H1 (cell line): ENCODE data around the gene MMAB. TPM values are rescaled to one million over a fixed set of nuclear protein-coding genes. Genes with fewer than 3 reads are reported as not detected.

Experiments
- CTCF ChIA-PET: fragments of 300-600 bp; sonication (Branson Sonifier 250); formaldehyde crosslinking; loops from one replicate; lab custom pipeline; 2021; ENCODE audit not compliant: partially characterized antibody; lab: Charles Lee
- POLR2A ChIA-PET: fragments of 300-600 bp; sonication (Branson Sonifier 250); formaldehyde crosslinking; loops from one replicate; lab custom pipeline; 2021; ENCODE audit warnings: inconsistent platforms; ENCODE audit not compliant: partially characterized antibody; lab: Charles Lee
- DNase-seq, 2 experiments: peaks; one replicate each; pipeline versions ENCODE4 v3.0.0 to v3.0.0-alpha.2; 2010 to 2022; ENCODE audit warnings: low spot score in 2 of 2, low read depth in 1 of 2, mixed read lengths in 1 of 2
- FAIRE-seq: peaks from 2 replicates; lab custom pipeline; 2011; peaks lifted over from hg19 to GRCh38; lab: Jason Lieb, UNC
- H2AFZ ChIP-seq: 2 replicates; pipeline ENCODE4 v1.8.1; 2012; ENCODE audit warnings: low read length, inconsistent platforms
- H2AK5ac ChIP-seq: 2 replicates; pipeline ENCODE4 v1.6.1; 2013; ENCODE audit warnings: low read depth, low read length
- H2BK120ac ChIP-seq: replicated peaks from 2 replicates; pipeline ENCODE3; 2013; ENCODE audit warnings: low read depth, low read length, inconsistent platforms
- H2BK12ac ChIP-seq: 2 replicates; pipeline ENCODE4 v1.6.1; 2013; ENCODE audit warnings: low read depth, low read length
- H2BK15ac ChIP-seq: 2 replicates; pipeline ENCODE4 v1.6.1; 2013; ENCODE audit warnings: low read length
- H2BK20ac ChIP-seq: 2 replicates; pipeline ENCODE4 v1.6.1; 2013; ENCODE audit warnings: low read length
- H2BK5ac ChIP-seq: 2 replicates; pipeline ENCODE4 v1.6.1; 2013; ENCODE audit warnings: low read depth, low read length
- H3K14ac ChIP-seq: 2 replicates; pipeline ENCODE4 v1.6.1; 2013; ENCODE audit warnings: inconsistent platforms; ENCODE audit not compliant: insufficient read length
- H3K18ac ChIP-seq: 2 replicates; pipeline ENCODE4 v1.6.1; 2013; ENCODE audit warnings: low read length; ENCODE audit errors: extremely low read depth
- H3K23ac ChIP-seq: 2 replicates; pipeline ENCODE4 v1.6.1; 2013; ENCODE audit warnings: inconsistent platforms; ENCODE audit not compliant: insufficient read length
- H3K23me2 ChIP-seq: 2 replicates; pipeline ENCODE4 v1.6.1; 2013; ENCODE audit warnings: low read depth, low read length
- H3K27ac ChIP-seq: 2 replicates; pipeline ENCODE4 v1.6.1; 2011; ENCODE audit warnings: low read depth, low read length, inconsistent platforms
- H3K27me3 ChIP-seq, 4 experiments: replicated peaks in 1 of 4; 1 replicate in 1 of 4; 2 replicates in 3 of 4; pipeline versions ENCODE4 v1.6.1 to v1.8.1; 2011 to 2013; ENCODE audit warnings: low read length in 3 of 4, mild to moderate bottlenecking in 3 of 4, inconsistent platforms in 2 of 4, mixed read lengths in 2 of 4, moderate library complexity in 1 of 4; ENCODE audit not compliant: control insufficient read depth in 3 of 4, insufficient read depth in 3 of 4; ENCODE audit errors: extremely low read depth in 1 of 4
- H3K36me3 ChIP-seq, 4 experiments: 2 replicates each; pipeline versions ENCODE4 v1.6.1 to v1.8.1; 2011 to 2013; ENCODE audit warnings: mild to moderate bottlenecking in 4 of 4, low read length in 3 of 4, moderate library complexity in 2 of 4, control low read depth in 1 of 4, inconsistent platforms in 1 of 4; ENCODE audit not compliant: insufficient read depth in 4 of 4, control insufficient read depth in 2 of 4
- H3K4ac ChIP-seq: replicated peaks from 2 replicates; pipeline ENCODE3; 2013; ENCODE audit warnings: low read length, low read depth, mixed read lengths, inconsistent platforms; ENCODE audit not compliant: insufficient read length
- H3K4me1 ChIP-seq, 4 experiments: replicated peaks in 1 of 4; 1 replicate in 1 of 4; 2 replicates in 3 of 4; pipeline versions ENCODE4 v1.6.1 to v1.8.1; 2011 to 2013; ENCODE audit warnings: low read length in 3 of 4, inconsistent platforms in 2 of 4, mixed read lengths in 1 of 4; ENCODE audit not compliant: insufficient read depth in 4 of 4, control insufficient read depth in 3 of 4
- H3K4me2 ChIP-seq, 2 experiments: 2 replicates each; pipeline versions ENCODE4 v1.6.1 to v1.8.1; 2011 to 2013; ENCODE audit warnings: low read depth in 2 of 2, low read length in 2 of 2, control low read depth in 1 of 2, inconsistent platforms in 1 of 2, mild to moderate bottlenecking in 1 of 2; ENCODE audit not compliant: insufficient read depth in 1 of 2
- H3K4me3 ChIP-seq, 4 experiments: fragments of 200-600, 300-600 bp in 1 of 4; sonication (generic), shearing (Covaris generic), sonication (Bioruptor Twin) in 1 of 4; 2 replicates each; pipeline versions ENCODE4 v1.5.1 to v1.8.1; 2011 to 2016; ENCODE audit warnings: low read length in 4 of 4, low read depth in 3 of 4, control low read depth in 2 of 4, inconsistent platforms in 2 of 4, mild to moderate bottlenecking in 2 of 4, mixed read lengths in 1 of 4, moderate library complexity in 1 of 4; ENCODE audit not compliant: insufficient read depth in 2 of 4; ENCODE audit errors: extremely low read depth in 1 of 4
- H3K56ac ChIP-seq: replicated peaks from 2 replicates; pipeline ENCODE3; 2013; ENCODE audit warnings: low read depth, mild to moderate bottlenecking, mixed read lengths, low read length, inconsistent platforms; ENCODE audit not compliant: insufficient read length
- H3K79me1 ChIP-seq: 2 replicates; pipeline ENCODE4 v1.6.1; 2013; ENCODE audit warnings: low read depth, low read length, control low read depth
- H3K79me2 ChIP-seq, 2 experiments: 2 replicates each; pipeline versions ENCODE4 v1.6.1 to v1.8.1; 2012 to 2013; ENCODE audit warnings: low read length in 2 of 2, mild to moderate bottlenecking in 2 of 2, inconsistent platforms in 1 of 2; ENCODE audit not compliant: insufficient read depth in 2 of 2, control insufficient read depth in 1 of 2
- H3K9ac ChIP-seq, 4 experiments: replicated peaks in 1 of 4; 1 replicate in 1 of 4; 2 replicates in 3 of 4; pipeline versions ENCODE4 v1.6.1 to v1.8.1; 2011 to 2013; ENCODE audit warnings: low read depth in 3 of 4, low read length in 3 of 4, control low read depth in 2 of 4, mild to moderate bottlenecking in 2 of 4, moderate library complexity in 2 of 4, inconsistent platforms in 1 of 4; ENCODE audit errors: extremely low read depth in 1 of 4
- H3K9me3 ChIP-seq, 2 experiments: 2 replicates each; pipeline versions ENCODE4 v1.6.1 to v1.8.1; 2012 to 2013; ENCODE audit warnings: mild to moderate bottlenecking in 2 of 2, moderate library complexity in 2 of 2, control low read depth in 1 of 2, inconsistent platforms in 1 of 2, low read depth in 1 of 2, low read length in 1 of 2, mixed read lengths in 1 of 2; ENCODE audit not compliant: insufficient read depth in 2 of 2
- H4K20me1 ChIP-seq, 2 experiments: replicated peaks in 1 of 2; 2 replicates each; pipeline versions ENCODE3 to v1.8.1; 2011 to 2013; ENCODE audit warnings: inconsistent platforms in 2 of 2, low read length in 2 of 2, mild to moderate bottlenecking in 1 of 2; ENCODE audit not compliant: insufficient read depth in 2 of 2, control insufficient read depth in 1 of 2
- H4K5ac ChIP-seq: 2 replicates; pipeline ENCODE4 v1.6.1; 2013; ENCODE audit warnings: low read length, low read depth, mixed read lengths, inconsistent platforms; ENCODE audit not compliant: insufficient read length
- H4K8ac ChIP-seq: 2 replicates; pipeline ENCODE4 v1.8.0; 2013; ENCODE audit warnings: mild to moderate bottlenecking, moderate library complexity, low read length, inconsistent platforms; ENCODE audit not compliant: insufficient read depth; ENCODE audit errors: extremely low read depth
- H4K91ac ChIP-seq: replicated peaks from 2 replicates; pipeline ENCODE3; 2013; ENCODE audit warnings: low read length, mixed read lengths, inconsistent platforms; ENCODE audit not compliant: insufficient read length
- CBX8 ChIP-seq: fragments of 300-800, 300-1000 bp; sonication (generic); IDR thresholded peaks from 2 replicates; pipeline ENCODE4 v1.7.1; 2016; ENCODE audit warnings: low read depth, low read length, borderline replicate concordance
- EGR1 ChIP-seq: IDR thresholded peaks from 2 replicates; pipeline ENCODE4 v1.6.1; 2011; ENCODE audit warnings: low read depth, low read length, borderline replicate concordance
- HDAC6 ChIP-seq: IDR thresholded peaks from one replicate; pipeline ENCODE4 v1.7.1; 2012; ENCODE audit warnings: low read depth, mild to moderate bottlenecking, inconsistent platforms, low read length, moderate library complexity
- JUN ChIP-seq: IDR thresholded peaks from 2 replicates; pipeline ENCODE4 v1.6.1; 2011; ENCODE audit warnings: low read depth, mild to moderate bottlenecking, improper control_type of control experiment, low read length
- NANOG ChIP-seq: IDR thresholded peaks from 2 replicates; pipeline ENCODE4 v1.6.1; 2011; ENCODE audit warnings: low read length, low read depth, mild to moderate bottlenecking, inconsistent platforms; ENCODE audit not compliant: insufficient read depth, poor library complexity, severe bottlenecking
- POLR2A ChIP-seq, 2 experiments: IDR thresholded peaks; 1 replicate in 1 of 2; 2 replicates in 1 of 2; pipeline ENCODE4 v1.6.1; 2011; ENCODE audit warnings: low read depth in 2 of 2, low read length in 2 of 2, mild to moderate bottlenecking in 2 of 2; ENCODE audit errors: control extremely low read depth in 1 of 2
- POLR2AphosphoS5 ChIP-seq: IDR thresholded peaks from 2 replicates; pipeline ENCODE4 v1.6.1; 2011; ENCODE audit warnings: low read depth, low read length
- POU5F1 ChIP-seq: IDR thresholded peaks from 2 replicates; pipeline ENCODE4 v1.6.1; 2011; ENCODE audit warnings: low read depth, mild to moderate bottlenecking, low read length, moderate library complexity
- TCF12 ChIP-seq: IDR thresholded peaks from 2 replicates; pipeline ENCODE4 v1.6.1; 2011; ENCODE audit warnings: low read depth, mild to moderate bottlenecking, low read length
- WGBS, 2 experiments: shearing (Covaris generic) in 1 of 2; methylation state at CpG; one replicate each; pipeline versions ENCODE4 v1.1.6 to v1.1.7; 2013 to 2015; ENCODE audit warnings: low lambda C conversion rate in 2 of 2, mixed read lengths in 2 of 2, inconsistent platforms in 1 of 2, low coverage in 1 of 2, missing lambda C conversion rate in 1 of 2; ENCODE audit not compliant: insufficient replicate concordance in 2 of 2, insufficient coverage in 1 of 2, insufficient read length in 1 of 2; ENCODE audit errors: extremely low coverage in 1 of 2, missing lambda C conversion rate in 1 of 2; 5-methylcytosine and 5-hydroxymethylcytosine counted together
- polyA plus RNA-seq, 7 experiments: library from polyadenylated mRNA; depleted of rRNA in 3 of 7; stranded (reverse) in 5 of 7; unstranded in 2 of 7; fragments of >200 nt in 5 of 7; fragments of 200-250 nt in 2 of 7; gene quantifications; 1 replicate in 5 of 7; 2 replicates in 1 of 7; 4 replicates in 1 of 7; pipeline versions ENCODE4 v1.2.1 to v1.2.3, GENCODE V29; 2011 to 2013; ENCODE audit warnings: missing spikeins in 2 of 7, mixed read lengths in 2 of 7
- total RNA-seq: library from RNA; stranded (reverse); fragmentation: NEBNext Ultra II Directional; extraction: Animal tissue kit (Norgen Biotek cat#: 25700); gene quantifications from 2 replicates; pipeline ENCODE4 v1.2.1, GENCODE V29; 2021

The MMAB gene
- total and polyA plus RNA-seq, 2 of the 8 experiments (the other 6 are each of a cell fraction or from before 2014, with no cell fraction given), result 12.9 to 18.5 TPM

DNA sequence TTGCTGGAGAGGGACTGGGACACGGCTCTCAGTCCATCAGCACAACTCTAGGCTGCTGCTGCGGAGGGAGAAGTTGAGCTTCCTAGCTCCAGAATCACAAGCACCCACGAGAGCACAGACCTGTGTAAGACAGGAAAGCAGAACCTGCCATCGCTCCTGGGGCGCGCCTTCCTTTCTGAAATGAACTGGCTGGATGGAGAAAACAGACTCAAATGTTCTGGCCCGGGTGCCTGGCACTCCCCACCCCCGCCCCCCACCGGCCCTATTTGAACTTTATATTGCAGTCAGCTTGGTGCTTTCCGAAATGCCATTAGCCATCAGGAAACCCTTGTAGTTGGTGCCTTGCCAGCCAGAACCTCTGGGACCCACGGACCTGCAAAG lies 24.1 kb upstream of the MMAB start:
- H4K8ac ChIP-seq, result peak overlapping the region; percentile 68
- 75% methylated on average over 8 of the region's 11 CpGs; no CpG with 5 or more reads in 1 of the 2 experiments for WGBS, 2 experiments
- H3K4ac ChIP-seq, result no peak overlapping the region
- peaks cover 0 to 6% (median 0%) of the 10 kb centered on the region in 4 experiments; a peak in 3 of 8 replicates for H3K36me3 ChIP-seq
- no peaks in the 10 kb centered on the region for H3K27me3 ChIP-seq
- no peak overlapping the region for H2BK15ac ChIP-seq
- no peak overlapping the region for H3K4me3 ChIP-seq
- no peak overlapping the region for H3K18ac ChIP-seq
- H3K9me3 ChIP-seq, result no peaks in the 10 kb centered on the region
- FAIRE-seq, result no peak
- no peak overlapping the region for H2BK20ac ChIP-seq
- H3K56ac ChIP-seq, result no peak overlapping the region
- H2BK5ac ChIP-seq, result no peak overlapping the region
- no peak overlapping the region for H2AK5ac ChIP-seq
- H3K4me1 ChIP-seq, result peaks cover 0 to 7% (median 2%) of the 10 kb centered on the region in 4 experiments; a peak in 4 of 7 replicates
- H4K91ac ChIP-seq, result no peak overlapping the region
- H2BK12ac ChIP-seq, result no peak overlapping the region
- no peak for DNase-seq
- TF ChIP-seq JUN, result no peak
- no peak for TF ChIP-seq EGR1
- no peak for TF ChIP-seq POLR2A (IDR thresholded peaks at IDR 0.05; ENCODE audit: control extremely low read depth in 1 of 2, low read depth in 2 of 2, low read length in 2 of 2)
- TF ChIP-seq HDAC6, result no peak
- TF ChIP-seq CBX8, result no peak
- TF ChIP-seq TCF12, result no peak
- no peak for TF ChIP-seq POLR2AphosphoS5
- no peak for TF ChIP-seq POU5F1
- no peak for TF ChIP-seq NANOG
- TF ChIP-seq, all 59 proteins: peak for 0
- Histone ChIP-seq H2AFZ (no peak overlapping the region), H3K23ac (no peak overlapping the region), H4K20me1 (peaks cover 0 to 4% of the 10 kb centered on the region in 2 experiments), H3K27ac (no peak overlapping the region), H3K9ac (no peak overlapping the region), H3K4me2 (no peak overlapping the region), H2BK120ac (no peak overlapping the region), H3K79me1 (no peaks in the 10 kb centered on the region), H4K5ac (no peak overlapping the region), H3K23me2 (no peaks in the 10 kb centered on the region), H3K79me2 (no peaks in the 10 kb centered on the region), H3K14ac (no peak overlapping the region)
- POLR2A ChIA-PET, result interaction anchor here (0.7 to 2.1 kb wide), 6 partner anchors 24 to 161 kb away, joined by 3 to 6 read pairs (median 3); partner anchors contain the start of genes FAM222A, MMAB and MVK
- CTCF ChIA-PET, result interaction anchor here (0.6 to 11.3 kb wide), 51 partner anchors 8 to 296 kb away, joined by 3 to 163 read pairs (median 6); partner anchors contain the start of genes FAM222A, MMAB and MVK
